NCI-H345 (cell line): ENCODE measurements around the gene LTC4S.
"Not testable (repeated sequence)": the region's sequence is repeated elsewhere in the genome, so short reads cannot be mapped to it uniquely, and the experiment has no call there.

Experiments used
- DNase-seq: peaks from one replicate; lab custom pipeline; 2025; lab: John Stamatoyannopoulos, UW

LTC4S gene, protein sequence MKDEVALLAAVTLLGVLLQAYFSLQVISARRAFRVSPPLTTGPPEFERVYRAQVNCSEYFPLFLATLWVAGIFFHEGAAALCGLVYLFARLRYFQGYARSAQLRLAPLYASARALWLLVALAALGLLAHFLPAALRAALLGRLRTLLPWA

DNA sequence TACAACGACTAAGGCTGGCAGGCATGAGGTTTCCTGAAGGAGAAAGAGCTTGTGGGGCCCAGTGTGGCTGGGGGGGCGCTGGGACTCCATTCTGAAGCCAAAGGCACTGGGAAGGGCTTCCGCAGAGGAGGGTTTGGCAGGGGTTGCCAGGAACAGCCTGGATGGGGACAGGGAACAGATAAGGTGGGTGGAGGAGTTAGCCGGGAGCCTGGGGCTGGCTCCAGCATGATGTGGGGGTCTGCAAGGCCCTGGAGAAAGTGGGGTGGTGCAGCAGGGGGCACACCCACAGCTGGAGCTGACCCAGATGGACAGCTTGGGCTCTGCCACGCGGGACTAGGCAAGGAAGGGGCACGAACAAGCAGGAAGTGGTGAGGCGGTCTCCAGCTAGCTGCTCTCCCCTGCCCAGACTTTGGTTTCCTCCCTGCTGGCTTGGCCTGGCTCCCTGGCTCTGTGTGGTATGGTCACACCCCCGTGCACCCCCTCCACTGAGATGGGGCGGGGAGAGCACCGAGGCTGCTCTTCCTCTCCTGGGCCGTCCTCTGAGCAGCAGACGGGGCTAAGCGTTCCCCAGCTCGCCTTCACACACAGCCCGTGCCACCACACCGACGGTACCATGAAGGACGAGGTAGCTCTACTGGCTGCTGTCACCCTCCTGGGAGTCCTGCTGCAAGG lies at the start of gene LTC4S:
LTC4S (plus strand) TSS at position 519 of the 672 bp plus-strand sequence; CDS start at position 614, 95 bp downstream.
- no peak for DNase-seq

DNA sequence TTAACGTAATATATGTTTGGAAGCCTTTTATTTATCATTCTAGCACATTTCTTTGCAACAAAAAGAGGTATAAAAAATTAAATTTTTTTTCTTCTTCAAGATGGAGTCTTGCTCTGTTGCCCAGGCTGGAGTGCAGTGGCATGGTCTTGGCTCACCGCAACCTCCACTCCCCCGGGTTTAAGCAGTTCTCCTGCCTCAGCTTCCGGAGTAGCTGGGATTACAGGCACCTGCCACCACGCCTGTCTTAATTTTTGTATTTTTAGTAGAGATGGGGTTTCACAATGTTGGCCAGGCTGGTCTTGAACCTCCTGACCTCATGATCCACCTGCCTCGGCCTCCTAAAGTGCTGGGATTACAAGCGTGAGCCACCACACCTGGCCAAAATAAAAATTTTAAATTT lies 49.7 kb upstream of the LTC4S start:
- DNase-seq: not testable (repeated sequence)

DNA sequence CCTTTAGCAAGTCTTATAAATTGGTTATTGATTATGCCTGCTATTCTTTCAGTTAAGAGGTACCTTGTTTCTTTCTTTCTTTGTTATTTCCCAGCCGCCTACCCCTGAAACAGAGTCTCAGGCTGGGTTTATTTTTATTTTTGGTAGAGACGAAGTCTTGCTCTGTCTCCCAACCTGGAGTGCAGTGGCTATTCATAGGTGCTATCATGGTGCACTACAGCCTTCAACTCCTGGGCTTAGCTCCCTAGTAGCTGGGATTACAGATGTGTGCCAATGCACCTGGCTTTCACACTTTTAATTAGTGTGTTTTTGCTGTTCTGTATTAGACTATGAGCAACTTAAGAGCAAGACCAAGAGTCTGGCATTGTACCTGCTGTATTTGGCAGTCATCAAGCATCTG lies 46.9 kb upstream of the LTC4S start:
- DNase-seq: no peak

DNA sequence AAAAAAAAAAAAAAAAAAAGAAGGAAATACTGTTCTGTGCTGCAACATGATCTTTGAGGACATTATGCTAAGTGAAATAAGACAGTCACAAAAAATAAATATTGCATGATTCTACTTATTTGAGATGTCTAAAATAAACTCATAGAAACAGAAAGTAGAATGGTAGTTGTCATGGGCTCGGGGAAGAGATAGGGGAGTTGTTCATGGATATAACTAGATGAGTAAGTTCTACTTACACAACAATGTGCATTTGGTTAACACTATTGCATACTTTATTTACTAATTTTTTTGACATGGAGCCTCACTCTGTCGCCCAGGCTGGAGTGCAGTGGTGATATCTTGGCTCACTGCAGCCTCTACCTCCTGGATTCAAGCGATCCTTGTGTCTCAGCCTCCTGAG lies 46.0 kb upstream of the LTC4S start:
- no peak for DNase-seq

DNA sequence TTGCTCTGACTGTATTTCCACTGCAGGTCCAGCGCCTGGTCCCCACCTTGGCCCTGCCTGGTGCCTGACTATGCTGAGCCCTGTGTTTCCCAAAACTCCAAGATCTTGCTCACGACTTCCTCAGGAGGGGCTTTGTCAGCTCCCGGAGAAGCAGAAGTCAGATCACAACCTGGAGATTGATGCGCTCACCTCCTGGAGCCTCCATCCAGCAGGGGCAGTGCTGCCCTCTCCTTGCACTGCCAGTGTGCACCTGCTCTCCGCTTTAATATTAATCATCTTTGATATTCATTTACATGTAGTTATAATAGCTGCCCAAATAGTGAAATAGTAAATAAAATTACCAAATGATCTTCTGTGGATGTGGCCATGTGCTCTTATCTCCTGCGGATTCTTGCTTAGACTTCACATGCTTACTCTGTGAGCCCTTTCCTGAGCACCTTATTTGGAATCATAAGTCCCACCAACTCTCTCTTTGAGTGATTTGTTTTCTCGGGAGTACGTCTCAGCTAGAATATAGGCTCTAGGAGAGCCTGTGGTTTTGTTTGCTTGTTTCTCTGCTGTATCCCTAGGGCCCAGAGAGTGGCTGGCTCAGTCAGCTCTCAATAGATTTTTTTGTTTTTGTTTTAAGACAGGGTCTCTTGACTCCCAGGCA lies 43.8 kb upstream of the LTC4S start:
- no peak for DNase-seq

DNA sequence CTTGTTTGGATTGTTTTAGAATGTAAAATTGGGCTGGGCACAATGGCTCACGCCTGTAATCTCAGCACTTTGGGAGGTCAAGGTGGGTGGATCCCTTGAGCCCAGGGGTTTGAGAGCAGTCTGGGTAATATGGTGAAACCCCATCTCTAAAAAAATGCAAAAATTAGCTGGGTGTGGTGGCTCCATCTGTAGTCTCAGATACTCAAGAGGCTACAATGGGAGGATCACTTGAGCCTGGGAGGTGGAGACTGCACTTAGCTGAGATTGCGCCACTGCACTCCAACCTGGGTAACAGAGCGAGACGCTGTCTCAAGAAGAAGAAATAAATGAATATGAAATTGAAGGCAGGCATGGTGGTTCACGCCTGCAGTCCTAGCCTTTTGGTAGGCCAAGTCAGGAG lies 39.8 kb upstream of the LTC4S start:
- no peak for DNase-seq

DNA sequence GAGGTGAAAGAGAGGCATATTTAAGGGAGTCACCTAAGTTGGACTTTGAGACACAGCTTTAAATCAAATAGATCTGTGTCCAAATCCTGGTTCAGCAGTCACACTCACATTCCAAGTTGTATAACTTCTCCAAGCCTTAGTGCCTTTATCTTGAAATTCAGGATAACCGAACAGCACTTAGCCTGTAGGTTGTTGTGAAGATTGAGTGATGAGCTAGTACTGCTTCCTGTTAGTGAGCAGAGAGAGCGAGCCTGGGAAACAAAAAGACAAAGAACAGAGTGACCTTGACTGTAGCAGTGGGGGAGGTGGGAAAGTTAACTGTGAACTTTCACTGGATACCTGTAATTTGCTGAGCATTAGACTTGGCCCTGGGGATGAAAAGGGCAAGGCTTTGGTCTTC lies 38.8 kb upstream of the LTC4S start:
- no peak for DNase-seq

DNA sequence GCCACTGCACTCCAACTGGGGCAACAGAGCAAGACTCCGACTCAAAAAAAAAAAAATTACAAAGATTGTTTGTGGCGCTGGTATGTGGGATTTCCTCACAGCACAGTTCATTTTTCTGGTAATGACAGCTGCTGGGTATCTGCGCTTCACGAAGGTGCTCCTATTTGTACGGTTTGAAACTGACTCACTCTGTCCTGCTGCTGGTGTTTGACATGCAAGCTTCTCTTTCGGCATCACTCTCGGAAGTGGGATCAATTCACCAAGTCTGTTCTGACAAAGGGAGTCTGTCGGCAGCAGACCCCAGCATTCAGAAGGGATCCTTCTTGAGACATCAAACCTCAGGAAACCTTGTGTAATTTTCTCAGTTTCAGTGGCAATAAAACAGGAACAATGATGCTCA lies 34.8 kb upstream of the LTC4S start:
- no peak for DNase-seq

DNA sequence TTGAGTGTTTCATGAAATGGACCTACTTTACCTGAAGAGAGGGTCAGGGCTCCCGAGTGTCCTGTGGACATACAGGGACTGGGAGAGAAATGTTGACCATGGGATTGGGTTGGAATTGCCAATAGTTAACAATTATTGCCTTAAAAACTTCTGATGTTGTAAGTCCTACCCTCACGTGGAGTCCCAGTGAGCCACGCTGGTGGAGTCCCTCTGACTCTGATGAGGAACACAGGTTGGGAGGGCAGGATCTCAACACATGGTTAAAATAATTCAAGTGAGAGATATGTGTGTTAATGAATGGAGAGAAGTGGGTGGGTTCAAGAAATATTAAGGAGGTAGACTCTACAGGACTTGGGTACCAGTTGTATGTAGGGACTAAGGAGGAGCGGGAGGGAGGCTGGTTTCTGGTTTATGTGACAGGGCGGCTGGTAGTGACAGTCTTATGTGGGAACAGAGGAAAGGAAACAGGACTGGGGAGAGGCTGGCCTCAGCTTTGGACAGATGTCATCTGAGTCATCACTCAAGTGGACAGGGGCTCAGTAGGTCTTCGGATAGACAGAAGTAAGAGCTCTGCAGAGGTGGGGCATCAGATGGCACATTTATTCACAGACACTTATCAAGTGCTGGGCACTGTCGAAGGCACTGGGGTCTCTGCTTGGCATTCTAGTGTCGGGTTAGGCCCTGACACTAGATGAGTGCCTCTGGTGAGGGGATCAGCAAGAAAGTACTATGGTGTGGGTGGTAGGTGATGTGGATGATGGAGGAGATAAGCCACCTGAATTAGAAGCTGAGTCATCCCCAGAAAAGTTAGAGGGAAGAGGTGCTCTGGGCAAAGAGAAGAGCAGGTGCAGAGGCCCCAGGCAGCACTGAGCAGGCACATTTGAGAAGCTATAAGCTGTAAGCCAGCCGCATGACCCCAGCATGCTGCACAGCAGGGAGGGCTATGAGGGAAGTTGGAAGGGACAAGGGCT lies 33.9 kb upstream of the LTC4S start:
- DNase-seq: peak; percentile 53

DNA sequence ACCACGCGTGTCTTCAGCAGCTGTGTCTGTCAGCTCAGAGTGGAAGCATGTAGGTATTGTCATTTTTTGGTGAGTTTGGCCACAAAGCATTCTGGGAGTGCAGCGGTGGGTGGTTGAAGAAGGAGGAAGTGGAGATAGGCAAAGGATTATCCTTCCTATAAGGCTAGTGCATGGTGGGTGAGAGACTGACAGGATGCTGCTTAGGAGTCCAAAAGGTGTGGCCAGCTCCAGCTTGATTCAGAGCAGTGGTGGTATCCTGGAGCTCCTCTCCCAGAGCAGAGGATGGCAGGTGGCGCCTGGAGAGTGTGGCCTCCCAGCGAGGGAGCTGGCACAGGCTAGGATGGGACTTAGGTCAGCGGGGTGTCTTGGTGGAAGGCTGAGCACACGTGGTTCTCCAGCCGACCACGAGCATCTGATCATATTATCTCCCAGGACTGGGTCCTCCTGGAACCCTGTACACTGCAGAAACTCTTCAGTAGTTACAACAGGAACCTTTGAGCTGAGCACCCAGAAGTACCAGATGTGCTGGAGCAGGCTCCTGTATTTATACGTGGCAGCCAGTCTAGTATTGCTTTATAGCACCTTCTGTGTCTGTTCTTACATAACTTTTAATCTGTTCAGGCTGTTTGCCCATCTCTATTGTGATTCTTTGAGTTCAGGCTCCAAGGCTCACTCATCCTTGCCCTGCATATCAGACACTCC lies 31.6 kb upstream of the LTC4S start:
- peak; percentile 86 for DNase-seq

DNA sequence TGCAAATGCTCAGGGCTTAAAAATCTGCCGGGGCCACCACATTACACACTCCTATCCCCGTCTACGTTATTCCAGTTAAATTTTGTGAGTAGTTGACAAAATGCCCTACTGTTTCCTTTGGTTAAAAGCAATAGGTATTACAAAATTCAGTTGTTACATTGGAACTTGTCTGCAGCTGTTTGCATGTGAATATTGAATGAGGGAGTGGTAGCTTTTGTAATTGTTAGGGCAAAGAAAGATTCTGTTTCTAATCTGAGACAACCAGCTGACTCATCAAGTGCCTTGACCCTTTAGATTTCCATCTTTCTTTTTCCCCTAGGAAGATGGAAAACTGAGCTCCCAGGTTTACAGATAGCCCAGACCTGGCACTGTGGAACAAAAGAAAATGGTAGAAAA lies 31.0 kb upstream of the LTC4S start:
- DNase-seq: no peak

DNA sequence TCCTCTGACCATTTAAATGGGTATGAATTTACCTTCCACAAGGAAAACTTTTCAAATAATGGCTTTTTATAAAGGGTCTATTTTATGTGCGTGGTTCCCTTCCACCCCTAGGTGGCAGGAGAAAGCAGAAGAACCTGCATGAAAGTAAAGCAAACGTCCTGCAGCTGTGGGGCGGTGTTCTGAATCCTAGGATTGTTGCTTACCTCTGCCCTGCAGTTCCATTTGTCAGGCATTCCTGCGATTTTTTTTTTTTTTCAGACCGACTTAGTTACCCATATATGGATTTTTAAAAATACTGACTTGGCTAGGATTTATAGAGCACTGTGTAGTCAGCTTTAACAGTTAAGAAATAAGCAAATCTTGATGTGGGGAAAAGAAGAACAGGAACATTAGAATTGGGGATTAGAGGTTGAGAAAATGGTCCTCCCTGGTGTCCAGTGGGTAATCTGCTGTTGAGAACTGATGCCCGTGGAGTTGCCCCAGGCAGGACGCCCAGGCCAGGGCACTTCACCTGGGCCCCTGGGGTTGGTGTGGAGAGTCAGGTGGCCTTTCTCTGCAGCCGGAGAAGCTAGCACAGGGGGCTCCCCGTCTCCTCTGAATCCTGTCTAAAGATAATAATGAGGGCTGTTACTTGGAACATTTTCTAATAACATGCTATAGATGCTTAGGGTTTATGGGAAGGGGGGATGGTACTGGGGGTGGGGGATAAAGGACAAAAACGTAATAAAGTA lies 30.4 kb upstream of the LTC4S start:
- DNase-seq: peak; percentile 60

DNA sequence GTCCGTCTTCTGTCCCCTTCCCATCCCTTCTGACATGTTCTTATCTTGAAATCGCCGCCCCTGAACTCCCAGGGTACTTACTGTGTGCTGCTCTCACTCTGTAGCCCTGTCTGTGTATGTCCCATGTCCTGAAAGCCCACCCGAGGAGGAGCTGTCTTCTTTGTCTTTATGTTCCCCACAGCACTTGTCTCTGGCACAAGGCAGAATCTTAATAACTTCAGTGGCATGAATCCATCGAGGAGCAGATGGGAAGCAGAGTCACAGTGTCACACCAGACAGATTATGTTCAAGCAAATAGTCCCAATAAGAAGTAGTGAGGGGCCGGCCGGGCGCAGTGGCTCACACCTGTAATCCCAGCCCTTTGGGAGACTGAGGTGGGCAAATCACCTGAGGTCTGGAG lies 29.7 kb upstream of the LTC4S start:
- no peak for DNase-seq

DNA sequence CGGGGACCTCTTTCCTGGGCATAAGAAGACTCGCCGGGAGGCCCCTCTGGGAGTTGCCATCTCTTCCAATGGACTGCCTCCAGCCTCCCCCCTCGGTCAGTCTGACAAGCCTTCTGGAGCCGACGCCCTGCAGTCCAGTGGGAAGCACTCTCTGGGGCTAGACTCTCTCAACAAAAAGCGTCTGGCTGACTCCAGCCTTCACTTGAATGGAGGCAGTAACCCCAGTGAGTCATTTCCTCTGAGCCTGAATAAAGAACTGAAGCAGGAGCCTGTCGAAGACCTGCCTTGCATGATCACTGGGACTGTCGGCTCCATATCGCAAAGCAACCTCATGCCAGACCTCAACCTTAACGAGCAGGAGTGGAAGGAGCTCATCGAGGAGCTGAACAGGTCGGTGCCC lies 28.4 kb upstream of the LTC4S start:
- DNase-seq: no peak

DNA sequence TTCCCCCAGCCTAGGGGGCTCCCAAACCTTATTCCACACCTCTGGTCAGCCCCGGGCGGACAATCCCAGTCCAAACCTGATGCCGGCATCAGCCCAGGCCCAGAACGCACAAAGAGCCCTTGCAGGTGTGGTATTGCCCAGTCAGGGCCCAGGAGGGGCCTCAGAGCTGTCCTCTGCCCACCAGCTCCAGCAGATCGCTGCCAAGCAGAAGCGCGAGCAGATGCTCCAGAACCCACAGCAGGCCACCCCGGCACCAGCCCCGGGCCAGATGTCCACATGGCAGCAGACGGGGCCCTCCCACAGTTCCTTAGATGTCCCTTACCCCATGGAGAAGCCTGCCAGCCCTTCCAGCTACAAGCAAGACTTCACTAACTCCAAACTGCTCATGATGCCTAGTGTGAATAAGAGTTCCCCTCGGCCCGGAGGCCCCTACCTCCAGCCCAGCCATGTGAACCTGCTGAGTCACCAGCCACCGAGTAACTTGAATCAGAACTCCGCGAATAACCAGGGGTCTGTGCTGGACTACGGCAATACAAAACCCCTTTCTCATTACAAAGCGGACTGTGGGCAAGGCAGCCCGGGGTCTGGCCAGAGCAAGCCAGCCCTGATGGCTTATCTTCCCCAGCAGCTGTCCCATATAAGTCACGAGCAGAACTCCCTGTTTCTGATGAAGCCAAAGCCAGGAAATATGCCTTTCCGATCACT lies 27.6 kb upstream of the LTC4S start:
- no peak for DNase-seq

DNA sequence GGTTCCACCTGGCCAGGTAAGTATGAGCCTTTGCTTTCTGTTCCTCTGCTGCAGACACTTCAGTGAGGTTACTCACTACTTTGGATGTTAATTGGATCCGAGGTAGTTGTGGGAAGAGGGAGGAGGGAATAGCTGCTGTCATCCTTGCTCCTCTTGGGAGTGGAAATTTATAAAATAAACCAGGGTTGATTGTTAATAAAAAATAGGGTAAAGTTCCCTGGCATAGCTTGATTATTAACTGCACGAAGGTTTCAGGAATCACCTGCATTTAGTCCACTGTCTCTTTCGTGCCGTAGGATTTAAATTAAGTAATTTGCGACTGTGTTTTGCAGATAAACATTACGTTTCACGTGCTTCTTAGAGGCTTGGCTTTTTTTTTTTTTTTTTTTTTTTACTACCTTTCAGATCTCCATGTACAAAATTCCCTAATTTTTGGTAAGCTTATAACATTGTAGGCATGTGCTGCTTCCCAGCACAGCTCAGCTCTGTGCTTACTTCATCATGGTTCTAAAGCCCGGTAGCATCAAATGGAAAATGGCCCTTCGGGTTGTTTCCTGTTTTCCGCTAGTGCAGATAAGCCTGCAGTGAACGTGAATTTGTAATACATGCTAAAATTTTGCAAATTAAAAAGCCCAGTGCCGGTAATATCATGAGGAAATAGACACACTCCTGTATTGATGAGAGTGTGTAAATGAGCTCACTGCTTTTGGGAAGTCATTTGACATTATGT lies 26.9 kb upstream of the LTC4S start:
- no peak for DNase-seq

DNA sequence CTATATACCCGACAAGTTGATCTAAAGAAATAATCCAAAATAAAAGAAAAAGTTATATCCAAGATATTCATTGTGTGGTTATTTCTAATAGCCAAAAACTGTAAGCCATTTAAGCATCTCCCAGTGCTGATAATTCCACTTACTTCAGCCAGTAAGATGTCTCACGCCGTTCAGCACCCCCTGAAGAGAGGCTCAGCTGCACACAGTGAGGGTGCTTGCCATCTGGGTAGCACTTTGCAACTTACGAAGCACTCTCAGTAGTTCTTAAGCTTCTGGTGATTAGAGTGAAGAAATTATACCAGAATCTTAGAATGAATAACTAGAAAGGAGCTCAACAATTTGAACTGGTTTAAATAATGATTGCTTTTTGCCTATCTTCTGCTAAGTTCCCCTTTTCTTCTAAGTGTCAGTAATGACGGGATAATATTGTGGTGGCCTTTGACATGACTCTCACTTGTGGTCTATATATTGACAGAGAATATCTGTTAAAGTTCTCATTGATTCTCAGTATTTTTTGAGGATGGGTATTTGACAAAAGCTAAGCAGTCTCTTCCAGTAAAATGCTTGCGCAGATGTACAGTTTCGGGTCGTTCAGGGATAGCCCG lies 26.2 kb upstream of the LTC4S start:
- DNase-seq: no peak

DNA sequence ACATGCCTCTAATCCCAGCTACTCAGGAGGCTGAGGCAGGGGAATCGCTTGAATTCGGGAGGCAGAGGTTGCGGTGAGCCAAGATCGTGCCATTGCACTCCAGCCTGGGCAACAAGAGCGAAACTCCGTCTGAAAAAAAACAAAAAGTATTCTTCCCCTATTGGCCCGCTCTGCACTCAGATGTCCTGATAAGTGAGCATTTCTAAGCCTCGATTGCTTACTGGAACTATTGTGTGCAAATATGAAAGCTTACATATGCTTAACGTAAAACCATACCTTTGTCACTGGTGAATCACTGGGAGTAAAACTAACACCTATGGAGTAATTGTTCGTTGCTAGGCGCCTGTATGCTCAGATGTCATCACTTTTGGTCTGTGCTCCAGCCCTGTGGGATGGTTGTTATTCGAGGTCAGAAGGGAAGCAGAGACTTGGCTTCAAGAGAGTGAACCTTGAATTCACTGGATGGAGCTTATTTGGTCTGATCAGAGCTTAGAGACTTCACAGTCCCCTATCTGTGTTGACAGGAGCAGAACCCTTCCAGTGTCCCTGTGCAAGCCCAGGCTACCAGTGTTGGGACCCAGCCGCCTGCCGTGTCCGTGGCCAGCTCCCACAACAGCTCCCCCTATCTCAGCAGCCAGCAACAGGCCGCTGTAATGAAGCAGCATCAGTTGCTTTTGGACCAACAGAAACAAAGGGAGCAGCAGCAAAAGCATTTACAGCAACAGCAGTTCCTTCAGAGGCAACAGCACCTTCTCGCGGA lies 25.3 kb upstream of the LTC4S start:
- DNase-seq: no peak

DNA sequence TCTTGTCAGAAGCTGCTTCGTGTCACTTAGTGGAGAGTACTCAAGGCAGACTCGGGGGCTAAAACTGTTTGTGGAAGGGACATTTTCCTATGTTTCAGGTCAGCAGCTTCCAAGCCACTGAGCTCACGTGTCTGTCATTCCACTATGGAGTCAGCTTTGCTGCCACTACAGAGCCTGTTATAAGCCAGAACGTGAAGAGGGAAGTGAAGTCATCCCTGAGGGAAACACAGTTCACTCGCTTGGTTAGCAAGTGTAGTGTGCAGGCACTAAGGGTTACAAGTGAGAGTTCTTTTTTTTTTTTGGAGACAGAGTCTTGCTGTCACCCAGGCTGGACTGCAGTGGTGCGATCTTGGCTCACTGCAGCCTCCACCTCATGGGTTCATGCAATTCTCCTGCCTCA lies 24.5 kb upstream of the LTC4S start:
- no peak for DNase-seq
